Mammary epithelial cell (primary cell): ENCODE measurements around the gene CDNF.

ENCODE experiments used
- CTCF ChIP-seq, 2 donors: IDR thresholded peaks in 1 of 2; conservative IDR thresholded peaks in 1 of 2; 2 replicates each; pipeline ENCODE4 v1.5.1; 2011 to 2012; ENCODE audit warnings: inconsistent platforms in 2 of 2, low read length in 2 of 2, mild to moderate bottlenecking in 2 of 2, control low read depth in 1 of 2, low read depth in 1 of 2; ENCODE audit not compliant: insufficient read depth in 1 of 2; ENCODE audit errors: extremely low read depth in 1 of 2
- EZH2 ChIP-seq: IDR thresholded peaks from 2 replicates; pipeline ENCODE4 v1.6.1; 2012; ENCODE audit warnings: low read length, inconsistent platforms, borderline replicate concordance

GRCh38 chr10:14775656-14776055, 62.2 kb downstream of the CDNF start:
- no peak for TF ChIP-seq CTCF (conservative IDR thresholded peaks at IDR 0.05 in 1 of 2, IDR thresholded peaks at IDR 0.05 in 1 of 2; ENCODE audit: extremely low read depth in 1 of 2, insufficient read depth in 1 of 2, low read depth in 1 of 2, low read length in 2 of 2)
- TF ChIP-seq EZH2, result no peak
